ENCODE data around the gene SPRTN.
"Not testable (repeated sequence)": the region's sequence is repeated elsewhere in the genome, so short reads cannot be mapped to it uniquely, and the experiment has no call there.

Gene SPRTN

GRCh38 chr1:231335663-231336602 is 2.2 kb upstream of the SPRTN start:
- H3K27ac ChIP-seq: no peak overlapping the region
- no peak for TF ChIP-seq CTCF (IDR thresholded peaks at IDR 0.05)
- no peak for TF ChIP-seq ZFX (IDR thresholded peaks at IDR 0.05; ENCODE audit: borderline replicate concordance)

- no peak for TF ChIP-seq ZFX (IDR thresholded peaks at IDR 0.05; ENCODE audit: borderline replicate concordance)
- no peak for TF ChIP-seq CTCF (IDR thresholded peaks at IDR 0.05)
- peak overlapping the region; percentile 92 for H3K27ac ChIP-seq
These were observed 1.0 kb upstream of the SPRTN start for GRCh38 chr1:231337043-231337471.

- TF ChIP-seq CTCF (IDR thresholded peaks at IDR 0.05): no peak
- TF ChIP-seq ZFX (IDR thresholded peaks at IDR 0.05; ENCODE audit: borderline replicate concordance): no peak
- peak within 1 kb of the TSS; percentile 92 for H3K27ac ChIP-seq
These were observed 422 bp upstream of the SPRTN start, which contains the start of gene EXOC8 for GRCh38 chr1:231337472-231338269. EXOC8 (minus strand) TSS chr1:231337852; CDS start chr1:231337745, 107 bp downstream.

GRCh38 chr1:231340328-231341013 is 2.4 kb downstream of the SPRTN start:
- TF ChIP-seq ZFX (IDR thresholded peaks at IDR 0.05; ENCODE audit: borderline replicate concordance) (no peak), CTCF (IDR thresholded peaks at IDR 0.05) (no peak)
- no peak overlapping the region for H3K27ac ChIP-seq

GRCh38 chr1:231347961-231348360 is 9.9 kb downstream of the SPRTN start:
- H3K27ac ChIP-seq: no peak overlapping the region
- no peak for TF ChIP-seq ZFX (IDR thresholded peaks at IDR 0.05; ENCODE audit: borderline replicate concordance)
- TF ChIP-seq CTCF (IDR thresholded peaks at IDR 0.05): no peak

GRCh38 chr1:231348442-231348841 is 10.3 kb downstream of the SPRTN start:
- no peak for TF ChIP-seq CTCF (IDR thresholded peaks at IDR 0.05)
- no peak for TF ChIP-seq ZFX (IDR thresholded peaks at IDR 0.05; ENCODE audit: borderline replicate concordance)
- no peak overlapping the region for H3K27ac ChIP-seq

GRCh38 chr1:231348856-231349255 is 10.8 kb downstream of the SPRTN start:
- not testable (repeated sequence) for H3K27ac ChIP-seq
